A673 (cell line): ENCODE data around the gene CFAP100. TPM values are rescaled to one million over a fixed set of nuclear protein-coding genes. Genes with fewer than 3 reads are reported as not detected.

Experiments used
- BruUV-seq: library from RNA; stranded (reverse); fragments of 400-500 nt; replicated peaks from 2 replicates; lab custom pipeline; 2021; lab: Mats Ljungman, UMichigan
- CTCF ChIA-PET: fragments of 300-600 bp; sonication (Branson Sonifier 250); formaldehyde crosslinking; loops from one replicate; lab custom pipeline; 2022; ENCODE audit warnings: antibody characterized with exemption; lab: Charles Lee
- POLR2A ChIA-PET: fragments of 300-600 bp; sonication (Branson Sonifier 250); formaldehyde crosslinking; loops from one replicate; lab custom pipeline; 2022; ENCODE audit warnings: antibody characterized with exemption; ENCODE audit not compliant: low non-redundant PET; lab: Charles Lee
- DNase-seq: peaks from one replicate; pipeline ENCODE4 v3.0.0-alpha.2; 2015; ENCODE audit warnings: low spot score
- H3K27ac ChIP-seq: fragments of 200-600 bp; sonication (generic); 2 replicates; pipeline ENCODE4 v1.5.1; 2016; ENCODE audit warnings: mixed run types, low read depth, mild to moderate bottlenecking, mixed read lengths, antibody characterized with exemption, low read length; ENCODE audit not compliant: poor library complexity, severe bottlenecking
- H3K27me3 ChIP-seq: fragments of 200-600 bp; sonication (generic); replicated peaks from 2 replicates; pipeline ENCODE4 v1.6.1; 2017; ENCODE audit warnings: mixed run types, low read depth, mild to moderate bottlenecking, mixed read lengths, antibody characterized with exemption, low read length; ENCODE audit not compliant: insufficient read depth, poor library complexity
- H3K36me3 ChIP-seq: fragments of 200-600 bp; sonication (generic); 2 replicates; pipeline ENCODE4 v1.6.1; 2016; ENCODE audit warnings: mixed run types, mild to moderate bottlenecking, mixed read lengths, antibody characterized with exemption, low read length; ENCODE audit not compliant: insufficient read depth, poor library complexity, severe bottlenecking
- H3K4me1 ChIP-seq: fragments of 200-600 bp; sonication (generic); 2 replicates; pipeline ENCODE4 v1.6.1; 2017; ENCODE audit warnings: mixed run types, mild to moderate bottlenecking, mixed read lengths, antibody characterized with exemption, low read length; ENCODE audit not compliant: insufficient read depth, poor library complexity, severe bottlenecking
- H3K4me3 ChIP-seq: fragments of 200-600 bp; sonication (generic); 2 replicates; pipeline ENCODE4 v1.5.1; 2016; ENCODE audit warnings: low read depth, mixed run types, mild to moderate bottlenecking, mixed read lengths, low read length; ENCODE audit not compliant: poor library complexity, severe bottlenecking
- H3K9me3 ChIP-seq: fragments of 200-600 bp; sonication (generic); 2 replicates; pipeline ENCODE4 v1.6.1; 2016; ENCODE audit warnings: mixed run types, low read depth, mild to moderate bottlenecking, mixed read lengths, antibody characterized with exemption, low read length; ENCODE audit not compliant: poor library complexity, severe bottlenecking
- EZH2 ChIP-seq: fragments of 200-600 bp; sonication (generic); IDR thresholded peaks from 2 replicates; pipeline ENCODE4 v1.6.1; 2017; ENCODE audit warnings: borderline replicate concordance, low read depth, mild to moderate bottlenecking, mixed read lengths, antibody characterized with exemption, low read length; ENCODE audit not compliant: poor library complexity, severe bottlenecking
- intact Hi-C: fragments of 100-400 bp; cut with micrococcal nuclease; formaldehyde crosslinking; loops from one replicate; pipeline ENCODE4 v1.10.0; 2022; ENCODE audit not compliant: unreplicated experiment
- total RNA-seq: library from RNA; stranded (reverse); gene quantifications from 2 replicates; pipeline ENCODE4 v1.2.3, GENCODE V29; 2021
- TF ChIP-seq, protein P1 (sequence below): fragments of 300-800, 200-600 bp; sonication (generic); conservative IDR thresholded peaks from 2 replicates; pipeline ENCODE4 v1.5.1; 2017; ENCODE audit warnings: low read depth, mild to moderate bottlenecking, antibody characterized with exemption, low read length, moderate library complexity, mixed read lengths

The CFAP100 gene
- total RNA-seq, 1 experiment from 2014 or later = not detected

- intact Hi-C loops = no loop called here
- Histone ChIP-seq H3K4me1 (peaks cover 11% of the 10 kb centered on the region), H3K27ac (peak overlapping the region; percentile 30), H3K27me3 (no peaks in the 10 kb centered on the region), H3K4me3 (no peak overlapping the region), H3K9me3 (no peaks in the 10 kb centered on the region), H3K36me3 (peaks cover 31% of the 10 kb centered on the region)
- DNase-seq = no peak
- POLR2A ChIA-PET = no interaction called here
- BruUV-seq = no TSS peak
- TF ChIP-seq, protein P1, sequence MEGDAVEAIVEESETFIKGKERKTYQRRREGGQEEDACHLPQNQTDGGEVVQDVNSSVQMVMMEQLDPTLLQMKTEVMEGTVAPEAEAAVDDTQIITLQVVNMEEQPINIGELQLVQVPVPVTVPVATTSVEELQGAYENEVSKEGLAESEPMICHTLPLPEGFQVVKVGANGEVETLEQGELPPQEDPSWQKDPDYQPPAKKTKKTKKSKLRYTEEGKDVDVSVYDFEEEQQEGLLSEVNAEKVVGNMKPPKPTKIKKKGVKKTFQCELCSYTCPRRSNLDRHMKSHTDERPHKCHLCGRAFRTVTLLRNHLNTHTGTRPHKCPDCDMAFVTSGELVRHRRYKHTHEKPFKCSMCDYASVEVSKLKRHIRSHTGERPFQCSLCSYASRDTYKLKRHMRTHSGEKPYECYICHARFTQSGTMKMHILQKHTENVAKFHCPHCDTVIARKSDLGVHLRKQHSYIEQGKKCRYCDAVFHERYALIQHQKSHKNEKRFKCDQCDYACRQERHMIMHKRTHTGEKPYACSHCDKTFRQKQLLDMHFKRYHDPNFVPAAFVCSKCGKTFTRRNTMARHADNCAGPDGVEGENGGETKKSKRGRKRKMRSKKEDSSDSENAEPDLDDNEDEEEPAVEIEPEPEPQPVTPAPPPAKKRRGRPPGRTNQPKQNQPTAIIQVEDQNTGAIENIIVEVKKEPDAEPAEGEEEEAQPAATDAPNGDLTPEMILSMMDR = no peak
- TF ChIP-seq EZH2 = no peak
- CTCF ChIA-PET = no interaction called here
Measured at GRCh38 chr3:126434264-126434590, 39.5 kb downstream of the CFAP100 start.

GRCh38 chr3:126434931-126435411 lies 40.3 kb downstream of the CFAP100 start:
- intact Hi-C loops = no loop called here
- Histone ChIP-seq H3K4me3 (no peak overlapping the region), H3K4me1 (peaks cover 11% of the 10 kb centered on the region), H3K9me3 (no peaks in the 10 kb centered on the region), H3K27me3 (no peaks in the 10 kb centered on the region), H3K27ac (no peak overlapping the region), H3K36me3 (peaks cover 36% of the 10 kb centered on the region)
- TF ChIP-seq, protein P1 = no peak
- TF ChIP-seq EZH2 = no peak
- no peak for DNase-seq
- no TSS peak for BruUV-seq
- ChIA-PET POLR2A (no interaction called here), CTCF (no interaction called here)

- no peak overlapping the region for H3K27ac ChIP-seq
- H3K9me3 ChIP-seq = no peaks in the 10 kb centered on the region
- ChIA-PET POLR2A (no interaction called here), CTCF (no interaction called here)
- no peak overlapping the region for H3K4me3 ChIP-seq
- H3K36me3 ChIP-seq = peaks cover 39% of the 10 kb centered on the region
- H3K27me3 ChIP-seq = no peaks in the 10 kb centered on the region
- H3K4me1 ChIP-seq = peaks cover 11% of the 10 kb centered on the region
- intact Hi-C loops = no loop called here
- BruUV-seq = no TSS peak
- TF ChIP-seq EZH2 = no peak
- TF ChIP-seq, protein P1 = no peak
- no peak for DNase-seq
Measured at GRCh38 chr3:126435456-126436315, 41.0 kb downstream of the CFAP100 start.
